Activated CD4-positive, alpha-beta memory T cell treated with anti-CD3 and anti-CD28 coated beads for 36 hours (primary cell): ENCODE results near the gene XAF1. TPM values are rescaled to one million over a fixed set of nuclear protein-coding genes. Genes with fewer than 3 reads are reported as not detected.
"Not testable (repeated sequence)": the region's sequence is repeated elsewhere in the genome, so short reads cannot be mapped to it uniquely, and the experiment has no call there.

Experiments used
- CTCF ChIA-PET: fragments of 350-600 bp; sonication (Branson Sonifier 250); formaldehyde crosslinking; loops from one replicate; lab custom pipeline; 2021; ENCODE audit warnings: antibody characterized with exemption, inconsistent platforms; lab: Charles Lee
- POLR2A ChIA-PET: fragments of 350-600 bp; sonication (Branson Sonifier 250); formaldehyde crosslinking; loops from one replicate; lab custom pipeline; 2021; ENCODE audit warnings: antibody characterized with exemption; lab: Charles Lee
- DNase-seq: peaks from one replicate; pipeline ENCODE4 v3.0.0-alpha.2; 2020
- H3K27ac Mint-ChIP-seq: one replicate; pipeline ENCODE4 v1.8.0; 2021; ENCODE audit warnings: mixed read lengths
- H3K27me3 Mint-ChIP-seq: one replicate; pipeline ENCODE4 v1.8.0; 2021; ENCODE audit warnings: mixed read lengths
- H3K36me3 Mint-ChIP-seq: one replicate; pipeline ENCODE4 v1.8.0; 2021; ENCODE audit warnings: mixed read lengths
- H3K4me1 Mint-ChIP-seq: one replicate; pipeline ENCODE4 v1.8.0; 2021; ENCODE audit warnings: low read depth, mixed read lengths
- H3K4me3 Mint-ChIP-seq: one replicate; pipeline ENCODE4 v1.8.0; 2021; ENCODE audit warnings: mild to moderate bottlenecking, mixed read lengths
- H3K9me3 Mint-ChIP-seq: one replicate; pipeline ENCODE4 v1.8.0; 2021; ENCODE audit warnings: mixed read lengths
- intact Hi-C: fragments of 100-400 bp; cut with micrococcal nuclease; formaldehyde crosslinking; loops from one replicate; pipeline ENCODE4 v1.15.1; 2023
- total RNA-seq, 2 experiments: library from RNA; stranded (reverse); gene quantifications; one replicate each; pipeline ENCODE4 v1.2.3, GENCODE V29; 2021

Gene XAF1
- total RNA-seq, 2 experiments from 2014 or later, result 26.8 to 27.4 TPM

DNA sequence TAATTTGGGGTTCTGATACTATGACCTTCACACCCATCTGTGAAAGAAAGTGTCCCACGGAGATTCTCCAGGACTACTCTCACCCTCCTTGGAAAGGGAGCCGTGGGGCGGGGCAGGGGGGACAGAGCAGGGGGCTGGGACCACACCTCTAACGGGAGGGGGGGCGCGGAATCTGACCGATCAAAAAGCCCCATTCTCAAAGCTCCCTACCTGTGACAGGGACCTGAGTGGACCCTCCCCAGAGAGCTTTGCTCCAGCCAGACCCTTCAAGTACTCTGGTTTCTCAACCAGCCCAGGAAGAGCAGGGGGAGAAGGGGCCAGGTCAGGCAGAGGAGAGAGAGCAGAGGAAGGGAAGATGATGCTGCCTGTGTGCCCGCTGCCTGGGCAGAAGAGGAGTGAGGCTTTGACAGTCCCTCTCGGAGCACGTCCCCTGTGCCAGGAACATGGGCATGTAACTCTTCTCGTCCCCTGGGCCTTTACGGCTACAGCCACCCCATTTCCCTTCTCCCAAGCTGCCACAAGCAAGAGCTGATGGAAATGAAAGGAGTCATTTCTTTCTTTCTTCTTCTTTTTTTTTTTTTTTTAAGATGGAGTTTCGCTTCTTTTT lies 682 bp downstream of the XAF1 start:
- peaks cover 48% of the 10 kb centered on the region for H3K4me1 Mint-ChIP-seq
- intact Hi-C loops, result loop anchor here (10.0 kb wide), 1 partner anchor 258 kb away; the partner anchor contains the start of gene RNASEK
- CTCF ChIA-PET, result interaction anchor here (0.6 kb wide), 2 partner anchors 55 to 538 kb away, joined by 3 read pairs; no protein-coding TSS in a partner anchor

GRCh38 chr17:6757747-6758146 lies 1.9 kb downstream of the XAF1 start:
- peaks cover 41% of the 10 kb centered on the region for H3K36me3 Mint-ChIP-seq
- CTCF ChIA-PET, result no interaction called here
- intact Hi-C loops, result loop anchor here (10.0 kb wide), 1 partner anchor 257 kb away; the partner anchor contains the start of gene RNASEK
- no peaks in the 10 kb centered on the region for H3K27me3 Mint-ChIP-seq
- H3K9me3 Mint-ChIP-seq, result no peaks in the 10 kb centered on the region
- no peak for DNase-seq
- H3K4me1 Mint-ChIP-seq, result peaks cover 39% of the 10 kb centered on the region
- H3K4me3 Mint-ChIP-seq, result peak overlapping the region; percentile 8
- no peak overlapping the region for H3K27ac Mint-ChIP-seq
- POLR2A ChIA-PET, result no interaction called here

More for the DNA sequence above, 682 bp downstream of the XAF1 start:
- Mint-ChIP-seq H3K9me3 (no peaks in the 10 kb centered on the region), H3K27me3 (no peaks in the 10 kb centered on the region), H3K27ac (peak overlapping the region; percentile 81), H3K36me3 (peaks cover 30% of the 10 kb centered on the region), H3K4me3 (peak overlapping the region; percentile 89)
- POLR2A ChIA-PET, result interaction anchor here (1.0 kb wide), 1 partner anchor 12 kb away, joined by 3 read pairs; no protein-coding TSS in a partner anchor
- peak; percentile 27 for DNase-seq

DNA sequence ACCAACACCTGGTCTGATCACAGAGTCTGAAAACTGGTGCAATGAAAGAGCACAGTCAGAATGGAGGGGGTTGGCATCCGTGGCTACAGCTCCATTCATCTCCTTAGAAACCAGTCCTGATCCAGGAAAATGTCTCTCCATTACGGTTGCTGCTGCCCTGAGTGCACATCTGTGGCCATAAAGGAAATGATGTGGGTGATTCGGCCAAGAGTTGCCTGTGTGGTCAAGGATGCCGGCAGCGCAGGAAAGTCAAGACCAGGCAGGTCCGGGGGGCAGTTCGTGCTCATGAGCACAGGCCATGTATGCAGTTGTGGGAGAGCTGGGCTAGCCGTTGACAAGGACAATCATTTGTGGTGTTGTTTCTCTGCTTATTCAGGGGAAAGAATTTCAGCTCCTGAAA lies 5.9 kb downstream of the XAF1 start:
- peaks cover 75% of the 10 kb centered on the region for H3K36me3 Mint-ChIP-seq
- ChIA-PET POLR2A (no interaction called here), CTCF (no interaction called here)
- H3K4me3 Mint-ChIP-seq, result no peak overlapping the region
- H3K27me3 Mint-ChIP-seq, result no peaks in the 10 kb centered on the region
- DNase-seq, result no peak
- peaks cover 16% of the 10 kb centered on the region for H3K4me1 Mint-ChIP-seq
- H3K27ac Mint-ChIP-seq, result no peak overlapping the region
- intact Hi-C loops, result no loop called here
- peaks cover 13% of the 10 kb centered on the region for H3K9me3 Mint-ChIP-seq

DNA sequence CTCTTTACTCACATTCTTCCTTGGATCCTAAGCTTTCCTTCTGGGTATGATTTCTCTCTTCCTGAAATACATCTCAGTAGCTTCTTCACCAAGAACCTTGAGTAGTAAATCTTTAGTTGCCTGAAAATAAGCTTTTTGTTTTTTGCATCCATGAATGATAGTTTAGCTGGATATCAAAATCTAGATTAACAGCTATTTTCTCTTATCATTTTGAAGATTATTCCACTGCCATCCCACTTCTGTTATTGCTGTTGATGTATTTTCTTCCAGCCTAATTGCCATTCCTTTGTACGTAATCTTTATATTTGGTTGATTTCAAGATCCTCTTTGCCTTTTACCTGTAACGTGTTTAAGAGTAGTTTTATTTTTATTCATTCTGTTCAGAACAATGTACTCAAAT lies 12.6 kb downstream of the XAF1 start:
- ChIA-PET POLR2A (interaction anchor here (1.0 kb wide), 1 partner anchor 12 kb away, joined by 3 read pairs; the partner anchor contains the start of gene XAF1), CTCF (no interaction called here)
- peaks cover 92% of the 10 kb centered on the region for H3K36me3 Mint-ChIP-seq
- intact Hi-C loops, result no loop called here
- H3K4me1 Mint-ChIP-seq, result no peaks in the 10 kb centered on the region
- H3K27ac Mint-ChIP-seq, result no peak overlapping the region
- no peak overlapping the region for H3K4me3 Mint-ChIP-seq
- peaks cover 61% of the 10 kb centered on the region for H3K9me3 Mint-ChIP-seq
- DNase-seq, result no peak
- H3K27me3 Mint-ChIP-seq, result no peaks in the 10 kb centered on the region

DNA sequence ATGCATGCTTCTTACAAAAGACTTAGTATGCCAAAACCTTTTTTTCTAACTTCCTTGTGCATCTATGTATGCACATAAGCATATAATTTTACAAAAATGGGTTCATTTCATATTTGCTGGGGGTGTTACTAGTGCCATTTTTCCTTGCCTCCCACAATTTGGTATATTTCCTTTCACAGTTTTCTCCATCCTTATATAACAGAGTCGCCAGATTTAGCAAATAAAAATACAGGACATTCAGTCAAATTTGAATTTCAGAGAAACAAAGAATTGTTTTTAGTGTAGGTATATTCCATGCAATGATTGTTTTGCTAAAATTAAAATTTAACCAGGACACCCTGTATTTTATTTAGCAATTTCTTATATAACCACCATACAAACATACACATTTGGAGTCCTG lies 16.2 kb downstream of the XAF1 start:
- Mint-ChIP-seq H3K36me3 (peaks cover 74% of the 10 kb centered on the region), H3K9me3 (peaks cover 69% of the 10 kb centered on the region), H3K4me3 (no peak overlapping the region), H3K27ac (no peak overlapping the region), H3K4me1 (no peaks in the 10 kb centered on the region), H3K27me3 (peaks cover 4% of the 10 kb centered on the region)
- intact Hi-C loops, result no loop called here
- DNase-seq, result no peak
- ChIA-PET CTCF (interaction anchor here (1.5 kb wide), 1 partner anchor 22 kb away, joined by 3 read pairs; no protein-coding TSS in a partner anchor), POLR2A (no interaction called here)

DNA sequence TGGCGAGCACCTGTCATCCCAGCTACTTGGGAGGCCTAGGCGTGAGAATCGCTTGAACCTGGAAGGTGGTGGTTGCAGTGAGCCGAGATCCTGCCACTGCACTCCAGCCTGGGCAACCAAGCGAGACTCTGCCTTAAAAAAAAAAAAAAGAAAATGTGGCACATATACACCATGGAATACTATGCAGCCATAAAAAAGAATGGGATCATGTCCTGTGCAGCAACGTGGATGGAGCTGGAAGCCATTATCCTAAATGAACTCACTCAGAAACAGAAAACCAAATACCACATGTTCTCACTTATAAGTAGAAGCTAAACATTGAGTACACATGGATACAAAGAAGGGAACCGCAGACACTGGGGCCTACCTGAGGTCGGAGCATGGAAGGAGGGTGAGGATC lies 19.1 kb downstream of the XAF1 start:
- peaks cover 44% of the 10 kb centered on the region for H3K9me3 Mint-ChIP-seq
- H3K4me1 Mint-ChIP-seq, DNase-seq, H3K27ac Mint-ChIP-seq, H3K4me3 Mint-ChIP-seq, POLR2A ChIA-PET, intact Hi-C loops, CTCF ChIA-PET: not testable (repeated sequence)
- peaks cover 47% of the 10 kb centered on the region for H3K36me3 Mint-ChIP-seq
- H3K27me3 Mint-ChIP-seq, result peaks cover 17% of the 10 kb centered on the region

GRCh38 chr17:6775871-6776405 lies 20.1 kb downstream of the XAF1 start, which contains the start of gene FBXO39:
Gene FBXO39, plus strand, starts transcription at chr17:6776215. Its CDS starts 3,654 bp downstream, at chr17:6779869.
- CTCF ChIA-PET, result no interaction called here
- H3K27ac Mint-ChIP-seq, result no peak within 1 kb of the TSS
- intact Hi-C loops, result no loop called here
- peaks cover 20% of the 10 kb centered on the region for H3K27me3 Mint-ChIP-seq
- no peak for DNase-seq
- peaks cover 37% of the 10 kb centered on the region for H3K36me3 Mint-ChIP-seq
- peaks cover 38% of the 10 kb centered on the region for H3K9me3 Mint-ChIP-seq
- POLR2A ChIA-PET, result no interaction called here
- no peak within 1 kb of the TSS for H3K4me3 Mint-ChIP-seq
- H3K4me1 Mint-ChIP-seq, result no peaks in the 10 kb centered on the region

DNA sequence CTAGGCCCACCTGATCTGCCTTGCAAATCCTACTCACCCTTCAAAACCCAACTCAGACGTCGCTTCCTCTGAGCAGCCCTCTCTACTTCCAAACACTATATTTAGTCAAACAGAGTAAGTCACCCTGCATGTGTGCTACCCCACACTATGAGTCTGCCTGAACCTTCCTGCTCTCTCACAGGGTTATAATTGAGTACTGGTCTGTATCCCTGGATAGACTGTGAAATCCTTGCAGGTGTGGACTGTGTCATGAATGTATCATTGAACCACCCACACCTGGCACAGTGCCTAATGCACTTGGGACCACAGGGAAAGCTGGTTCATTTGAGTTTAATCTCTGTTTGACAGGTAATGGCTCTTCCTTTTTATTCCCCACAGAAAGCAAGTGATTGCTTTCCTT lies 23.6 kb downstream of the XAF1 start:
- H3K27ac Mint-ChIP-seq, result no peak overlapping the region
- ChIA-PET POLR2A (no interaction called here), CTCF (interaction anchor here (0.6 kb wide), 1 partner anchor 115 kb away, joined by 3 read pairs; no protein-coding TSS in a partner anchor)
- peaks cover 4% of the 10 kb centered on the region for H3K36me3 Mint-ChIP-seq
- H3K27me3 Mint-ChIP-seq, result peaks cover 31% of the 10 kb centered on the region
- H3K9me3 Mint-ChIP-seq, result peaks cover 29% of the 10 kb centered on the region
- no peak for DNase-seq
- intact Hi-C loops, result no loop called here
- no peak overlapping the region for H3K4me3 Mint-ChIP-seq
- no peaks in the 10 kb centered on the region for H3K4me1 Mint-ChIP-seq

GRCh38 chr17:6780001-6780400 lies 24.2 kb downstream of the XAF1 start:
- Mint-ChIP-seq H3K4me1 (no peaks in the 10 kb centered on the region), H3K4me3 (no peak overlapping the region), H3K9me3 (peaks cover 23% of the 10 kb centered on the region), H3K27me3 (peaks cover 30% of the 10 kb centered on the region), H3K36me3 (peaks cover under 1% of the 10 kb centered on the region), H3K27ac (no peak overlapping the region)
- no peak for DNase-seq
- CTCF ChIA-PET, result interaction anchor here (1.4 kb wide), 1 partner anchor 224 kb away, joined by 4 read pairs; no protein-coding TSS in a partner anchor
- POLR2A ChIA-PET, result no interaction called here
- intact Hi-C loops, result no loop called here

- intact Hi-C loops, result no loop called here
- H3K9me3 Mint-ChIP-seq, result peaks cover 17% of the 10 kb centered on the region
- H3K27me3 Mint-ChIP-seq, result peaks cover 30% of the 10 kb centered on the region
- no peak overlapping the region for H3K27ac Mint-ChIP-seq
- H3K36me3 Mint-ChIP-seq, result no peaks in the 10 kb centered on the region
- CTCF ChIA-PET, result interaction anchor here (1.4 kb wide), 1 partner anchor 224 kb away, joined by 4 read pairs; no protein-coding TSS in a partner anchor
- POLR2A ChIA-PET, result no interaction called here
- H3K4me1 Mint-ChIP-seq, result no peaks in the 10 kb centered on the region
- no peak overlapping the region for H3K4me3 Mint-ChIP-seq
- DNase-seq, result no peak
These were observed 25.0 kb downstream of the XAF1 start for GRCh38 chr17:6780886-6781285.

- Mint-ChIP-seq H3K27ac (no peak overlapping the region), H3K27me3 (peaks cover 36% of the 10 kb centered on the region), H3K4me3 (no peak overlapping the region), H3K9me3 (peaks cover 17% of the 10 kb centered on the region), H3K36me3 (no peaks in the 10 kb centered on the region), H3K4me1 (no peaks in the 10 kb centered on the region)
- no peak for DNase-seq
- intact Hi-C loops, result no loop called here
- POLR2A ChIA-PET, result no interaction called here
- CTCF ChIA-PET, result no interaction called here
These were observed 26.4 kb downstream of the XAF1 start for GRCh38 chr17:6782244-6782643.

- H3K4me3 Mint-ChIP-seq, result no peak overlapping the region
- no peaks in the 10 kb centered on the region for H3K4me1 Mint-ChIP-seq
- DNase-seq, result no peak
- intact Hi-C loops, result no loop called here
- ChIA-PET POLR2A (no interaction called here), CTCF (no interaction called here)
- H3K36me3 Mint-ChIP-seq, result no peaks in the 10 kb centered on the region
- peaks cover 47% of the 10 kb centered on the region for H3K27me3 Mint-ChIP-seq
- H3K9me3 Mint-ChIP-seq, result peaks cover 17% of the 10 kb centered on the region
- H3K27ac Mint-ChIP-seq, result no peak overlapping the region
These were observed 30.8 kb downstream of the XAF1 start for GRCh38 chr17:6786618-6787017.
